ENCODE data around the gene DLG2.

DNA sequence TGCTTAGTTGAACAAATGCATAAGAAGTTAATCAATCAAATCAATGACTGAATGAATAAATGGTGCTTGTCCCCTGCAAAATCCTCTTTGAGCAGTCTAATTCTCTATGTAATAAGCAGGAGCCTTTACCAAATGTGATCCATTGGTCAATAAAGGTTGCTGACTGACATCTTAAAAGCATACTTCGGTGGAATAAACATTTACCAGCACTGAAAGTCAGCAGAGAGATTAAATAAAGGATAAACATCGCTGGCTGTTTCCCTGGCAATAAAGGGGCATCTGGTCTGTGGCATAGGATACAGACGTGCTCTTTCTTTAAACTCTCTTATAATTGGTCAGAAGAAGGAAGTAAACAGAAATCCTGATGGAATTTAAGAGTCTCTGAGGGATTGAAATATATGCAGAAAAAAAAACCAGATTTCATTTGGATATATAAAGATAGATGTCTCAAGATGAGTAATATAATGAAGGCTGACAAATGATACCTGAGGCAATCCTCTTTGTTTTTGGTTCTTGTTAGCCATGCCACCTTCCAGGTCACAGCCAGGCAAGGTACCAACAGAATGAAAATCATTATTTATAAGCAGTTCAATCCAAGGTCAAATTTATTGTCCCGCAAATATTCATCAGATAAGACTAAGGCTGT is 1762.6 kb downstream of the DLG2 start:
- TF ChIP-seq, protein P1, sequence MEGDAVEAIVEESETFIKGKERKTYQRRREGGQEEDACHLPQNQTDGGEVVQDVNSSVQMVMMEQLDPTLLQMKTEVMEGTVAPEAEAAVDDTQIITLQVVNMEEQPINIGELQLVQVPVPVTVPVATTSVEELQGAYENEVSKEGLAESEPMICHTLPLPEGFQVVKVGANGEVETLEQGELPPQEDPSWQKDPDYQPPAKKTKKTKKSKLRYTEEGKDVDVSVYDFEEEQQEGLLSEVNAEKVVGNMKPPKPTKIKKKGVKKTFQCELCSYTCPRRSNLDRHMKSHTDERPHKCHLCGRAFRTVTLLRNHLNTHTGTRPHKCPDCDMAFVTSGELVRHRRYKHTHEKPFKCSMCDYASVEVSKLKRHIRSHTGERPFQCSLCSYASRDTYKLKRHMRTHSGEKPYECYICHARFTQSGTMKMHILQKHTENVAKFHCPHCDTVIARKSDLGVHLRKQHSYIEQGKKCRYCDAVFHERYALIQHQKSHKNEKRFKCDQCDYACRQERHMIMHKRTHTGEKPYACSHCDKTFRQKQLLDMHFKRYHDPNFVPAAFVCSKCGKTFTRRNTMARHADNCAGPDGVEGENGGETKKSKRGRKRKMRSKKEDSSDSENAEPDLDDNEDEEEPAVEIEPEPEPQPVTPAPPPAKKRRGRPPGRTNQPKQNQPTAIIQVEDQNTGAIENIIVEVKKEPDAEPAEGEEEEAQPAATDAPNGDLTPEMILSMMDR (IDR thresholded peaks at IDR 0.05) = no peak
- no peak for TF ChIP-seq POLR2A (IDR thresholded peaks at IDR 0.05)

Measured in uterus (tissue), 2 donors.